Testis (tissue), 2 donors: ENCODE measurements around the gene CLSTN1.

Source experiments
- POLR2A ChIP-seq: fragments of 450-650 bp; IDR thresholded peaks from one replicate; pipeline ENCODE4 v1.6.1; 2017; ENCODE audit warnings: antibody characterized with exemption, mild to moderate bottlenecking, moderate library complexity
- TF ChIP-seq, protein P1 (sequence below), 3 experiments: fragments of 450-650 bp in 2 of 3; fragments of 200-600 bp in 1 of 3; sonication (generic) in 1 of 3; IDR thresholded peaks; one replicate each; pipeline ENCODE4 v1.5.1; 2016 to 2019; ENCODE audit warnings: antibody characterized with exemption in 3 of 3, mild to moderate bottlenecking in 2 of 3, moderate library complexity in 1 of 3

DNA sequence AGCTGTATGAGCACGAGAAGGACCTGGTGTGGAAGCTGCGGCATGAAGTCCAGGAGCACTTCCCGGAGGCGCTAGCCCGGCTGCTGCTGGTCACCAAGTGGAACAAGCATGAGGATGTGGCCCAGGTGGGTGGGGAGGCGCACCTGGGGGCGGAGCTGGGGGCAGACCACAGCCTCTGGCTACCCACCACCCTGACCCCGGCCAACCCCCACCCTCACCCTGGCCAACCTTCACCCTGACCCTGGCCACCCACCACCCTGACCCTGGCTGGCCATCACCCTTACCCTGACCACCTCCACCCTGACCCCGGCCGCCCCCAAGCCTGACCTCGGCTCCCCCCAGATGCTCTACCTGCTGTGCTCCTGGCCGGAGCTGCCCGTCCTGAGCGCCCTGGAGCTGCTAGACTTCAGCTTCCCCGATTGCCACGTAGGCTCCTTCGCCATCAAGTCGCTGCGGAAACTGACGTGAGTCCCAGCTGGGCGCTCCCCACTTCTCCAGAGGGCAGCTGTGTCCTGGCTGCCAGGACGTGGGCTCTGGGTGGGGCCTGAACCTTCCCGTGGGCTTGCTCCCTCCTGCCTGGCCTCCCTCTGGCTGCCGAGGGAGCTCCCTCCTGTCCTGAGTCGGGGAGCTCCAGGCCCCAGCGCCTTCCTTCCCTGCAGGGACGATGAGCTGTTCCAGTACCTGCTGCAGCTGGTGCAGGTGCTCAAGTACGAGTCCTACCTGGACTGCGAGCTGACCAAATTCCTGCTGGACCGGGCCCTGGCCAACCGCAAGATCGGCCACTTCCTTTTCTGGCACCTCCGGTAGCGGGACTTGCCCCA lies 102.8 kb downstream of the CLSTN1 start:
- TF ChIP-seq, protein P1, sequence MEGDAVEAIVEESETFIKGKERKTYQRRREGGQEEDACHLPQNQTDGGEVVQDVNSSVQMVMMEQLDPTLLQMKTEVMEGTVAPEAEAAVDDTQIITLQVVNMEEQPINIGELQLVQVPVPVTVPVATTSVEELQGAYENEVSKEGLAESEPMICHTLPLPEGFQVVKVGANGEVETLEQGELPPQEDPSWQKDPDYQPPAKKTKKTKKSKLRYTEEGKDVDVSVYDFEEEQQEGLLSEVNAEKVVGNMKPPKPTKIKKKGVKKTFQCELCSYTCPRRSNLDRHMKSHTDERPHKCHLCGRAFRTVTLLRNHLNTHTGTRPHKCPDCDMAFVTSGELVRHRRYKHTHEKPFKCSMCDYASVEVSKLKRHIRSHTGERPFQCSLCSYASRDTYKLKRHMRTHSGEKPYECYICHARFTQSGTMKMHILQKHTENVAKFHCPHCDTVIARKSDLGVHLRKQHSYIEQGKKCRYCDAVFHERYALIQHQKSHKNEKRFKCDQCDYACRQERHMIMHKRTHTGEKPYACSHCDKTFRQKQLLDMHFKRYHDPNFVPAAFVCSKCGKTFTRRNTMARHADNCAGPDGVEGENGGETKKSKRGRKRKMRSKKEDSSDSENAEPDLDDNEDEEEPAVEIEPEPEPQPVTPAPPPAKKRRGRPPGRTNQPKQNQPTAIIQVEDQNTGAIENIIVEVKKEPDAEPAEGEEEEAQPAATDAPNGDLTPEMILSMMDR (IDR thresholded peaks at IDR 0.05), result no peak
- no peak for TF ChIP-seq POLR2A
